K562 (cell line): Measurements from ENCODE around the gene IL4I1. TPM values are rescaled to one million over a fixed set of nuclear protein-coding genes. Genes with fewer than 3 reads are reported as not detected.
A peak's percentile ranks its signal among the peaks of the same experiment; 100 is the strongest.

Experiments used
- GATAD2B ChIP-seq: fragments of 450-650 bp; IDR thresholded peaks from 2 replicates; pipeline ENCODE4 v1.6.1; 2017; ENCODE audit warnings: mild to moderate bottlenecking, borderline replicate concordance
- PML ChIP-seq: IDR thresholded peaks from 2 replicates; pipeline ENCODE4 v1.6.1; 2012; ENCODE audit warnings: low read length, inconsistent platforms
- POLR2AphosphoS2 ChIP-seq: IDR thresholded peaks from 2 replicates; pipeline ENCODE4 v1.6.1; 2012; ENCODE audit warnings: low read length, improper control_type of control experiment
- POLR2AphosphoS5 ChIP-seq: IDR thresholded peaks from 2 replicates; pipeline ENCODE4 v1.6.1; 2011; ENCODE audit warnings: mild to moderate bottlenecking, low read depth, low read length, moderate library complexity; ENCODE audit not compliant: control insufficient read depth, insufficient read depth
- RBM25 ChIP-seq: fragments of 200-400 bp; formaldehyde crosslinking; IDR thresholded peaks from 2 replicates; pipeline ENCODE4 v1.6.1; 2018; ENCODE audit warnings: low read length, low read depth, moderate library complexity; ENCODE audit not compliant: severe bottlenecking
- SIN3A ChIP-seq, 2 experiments: fragments of 150-350 bp in 1 of 2; IDR thresholded peaks; 2 replicates each; pipeline ENCODE4 v1.6.1; 2011 to 2016; ENCODE audit warnings: borderline replicate concordance in 2 of 2, low read depth in 2 of 2, low read length in 2 of 2, mild to moderate bottlenecking in 2 of 2, moderate library complexity in 2 of 2; ENCODE audit not compliant: control insufficient read depth in 1 of 2
- SIRT6 ChIP-seq: IDR thresholded peaks from one replicate; pipeline ENCODE4 v1.6.1; 2012; ENCODE audit warnings: low read depth, mild to moderate bottlenecking, control low read depth, inconsistent platforms, low read length, moderate library complexity
- SPI1 ChIP-seq: IDR thresholded peaks from 2 replicates; pipeline ENCODE4 v1.6.1; 2011; ENCODE audit warnings: low read depth, low read length, control low read depth, borderline replicate concordance
- TARDBP ChIP-seq: fragments of 450-650 bp; IDR thresholded peaks from 2 replicates; pipeline ENCODE4 v1.6.1; 2016
- ZNF212 ChIP-seq: fragments of 450-650 bp; formaldehyde crosslinking; IDR thresholded peaks from 2 replicates; pipeline ENCODE4 v1.4.0; 2020; ENCODE audit warnings: mild to moderate bottlenecking
- ZNF75A ChIP-seq: fragments of 450-650 bp; formaldehyde crosslinking; IDR thresholded peaks from 2 replicates; pipeline ENCODE4 v1.4.0; 2020; ENCODE audit warnings: mild to moderate bottlenecking
- polyA plus RNA-seq, 8 experiments: library from polyadenylated mRNA; depleted of rRNA in 4 of 8; stranded (reverse) in 5 of 8; unstranded in 3 of 8; fragments of >200 nt; fragmentation: Nextera tagmentation in 2 of 8; fragmentation: Illumina TruSeq in 1 of 8; extraction: Ambion mirVana in 2 of 8; extraction: Trizol in 1 of 8; gene quantifications; 2 replicates each; pipeline versions ENCODE4 v1.2.1 to v1.2.3, GENCODE V29; 2011 to 2014; ENCODE audit warnings: inconsistent platforms in 1 of 8, missing spikeins in 1 of 8
- total RNA-seq, 7 experiments: library from RNA; depleted of rRNA in 6 of 7; stranded (reverse); fragments of >200 nt in 6 of 7; fragmentation: Illumina TruSeq in 2 of 7; extraction: Trizol in 2 of 7; gene quantifications; 2 replicates each; pipeline versions ENCODE4 v1.2.1 to v1.2.3, GENCODE V29; 2011 to 2021; ENCODE audit warnings: low replicate concordance in 1 of 7
- TF ChIP-seq, protein P1 (sequence below): sonication (generic); formaldehyde crosslinking; IDR thresholded peaks from 2 replicates; pipeline ENCODE4 v1.8.0; 2022; ENCODE audit warnings: missing genetic modification reagents, mild to moderate bottlenecking, moderate library complexity, borderline replicate concordance

Gene IL4I1
- total and polyA plus RNA-seq, 9 of the 15 experiments (the other 6 are each of a cell fraction or from before 2014, with no cell fraction given) = 0.06 to 0.95 (median 0.43) TPM; not detected in 2

DNA sequence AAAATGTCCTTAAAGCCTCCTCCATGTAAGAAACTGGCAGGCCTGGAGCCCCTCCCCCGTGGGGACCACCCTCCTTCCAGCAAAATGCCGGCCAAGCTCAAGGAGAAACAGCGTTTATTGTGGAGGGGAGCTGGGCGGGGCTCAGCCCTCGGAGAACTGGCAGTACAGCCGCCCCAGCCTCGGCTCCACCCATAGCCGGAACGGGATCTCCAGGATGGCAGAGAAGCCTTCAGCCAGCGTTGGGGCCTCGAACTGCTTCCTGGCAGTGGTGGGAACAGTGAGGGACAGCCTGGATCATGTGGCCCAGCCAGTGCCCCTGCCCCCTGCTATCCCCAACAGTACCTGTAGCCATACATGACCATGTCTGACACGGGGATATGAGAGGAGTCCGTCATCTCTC, 35.6 kb downstream of the IL4I1 start (continued):
- TF ChIP-seq POLR2AphosphoS5 (peak; percentile 13; the same call in 1 of the 2 replicates), POLR2AphosphoS2 (peak; percentile 24; the same call in 1 of the 2 replicates), ZNF75A (no peak), TARDBP (no peak), RBM25 (no peak), ZNF212 (CRISPR knock-in tag) (no peak), SIRT6 (no peak), GATAD2B (no peak), PML (no peak), SIN3A (IDR thresholded peaks at IDR 0.05; ENCODE audit: borderline replicate concordance in 2 of 2, control insufficient read depth in 1 of 2, low read depth in 2 of 2, low read length in 2 of 2) (peak in 1 of 2 experiments; percentile 10; a peak in 1 of 4 replicates), SPI1 (no peak)
- TF ChIP-seq, protein P1, sequence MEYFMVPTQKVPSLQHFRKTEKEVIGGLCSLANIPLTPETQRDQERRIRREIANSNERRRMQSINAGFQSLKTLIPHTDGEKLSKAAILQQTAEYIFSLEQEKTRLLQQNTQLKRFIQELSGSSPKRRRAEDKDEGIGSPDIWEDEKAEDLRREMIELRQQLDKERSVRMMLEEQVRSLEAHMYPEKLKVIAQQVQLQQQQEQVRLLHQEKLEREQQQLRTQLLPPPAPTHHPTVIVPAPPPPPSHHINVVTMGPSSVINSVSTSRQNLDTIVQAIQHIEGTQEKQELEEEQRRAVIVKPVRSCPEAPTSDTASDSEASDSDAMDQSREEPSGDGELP (CRISPR knock-in tag) = no peak
